Posterior cingulate gyrus (tissue), 11 donors: ENCODE measurements around the gene PCGF2.

ENCODE experiments used
- DNase-seq, 10 donors: peaks; one replicate each; pipeline versions ENCODE4 v3.0.0 to v3.0.0-alpha.2; 2020 to 2021; ENCODE audit warnings: mixed read lengths in 3 of 10
- intact Hi-C: fragments of 100-400 bp; cut with DNase I; formaldehyde crosslinking; loops from one replicate; pipeline ENCODE4 v1.15.1; 2023

Gene PCGF2

DNA sequence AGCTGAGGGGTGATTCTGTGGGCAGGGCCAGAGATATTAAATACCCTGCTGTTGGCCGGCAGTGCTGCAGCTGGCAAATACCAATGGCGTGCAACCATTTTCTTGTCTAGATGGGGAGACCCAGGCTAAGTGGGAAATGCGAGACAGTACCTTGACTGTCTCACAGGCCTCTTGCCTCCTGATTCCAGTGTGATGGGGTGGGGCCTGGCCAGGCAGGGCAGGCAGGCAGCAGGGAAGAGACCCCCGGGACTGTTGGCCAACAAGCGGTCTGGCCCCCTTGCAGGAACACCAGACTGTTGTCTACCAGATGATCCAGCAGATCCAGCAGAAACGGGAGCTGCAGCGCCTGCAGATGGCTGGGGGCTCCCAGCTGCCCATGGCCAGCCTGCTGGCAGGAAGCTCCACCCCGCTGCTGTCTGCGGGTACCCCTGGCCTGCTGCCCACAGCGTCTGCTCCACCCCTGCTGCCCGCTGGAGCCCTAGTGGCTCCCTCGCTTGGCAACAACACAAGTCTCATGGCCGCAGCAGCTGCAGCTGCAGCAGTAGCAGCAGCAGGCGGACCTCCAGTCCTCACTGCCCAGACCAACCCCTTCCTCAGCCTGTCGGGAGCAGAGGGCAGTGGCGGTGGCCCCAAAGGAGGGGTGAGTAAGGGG, 23.7 kb downstream of the PCGF2 start:
- intact Hi-C loops, result no loop called here

DNA sequence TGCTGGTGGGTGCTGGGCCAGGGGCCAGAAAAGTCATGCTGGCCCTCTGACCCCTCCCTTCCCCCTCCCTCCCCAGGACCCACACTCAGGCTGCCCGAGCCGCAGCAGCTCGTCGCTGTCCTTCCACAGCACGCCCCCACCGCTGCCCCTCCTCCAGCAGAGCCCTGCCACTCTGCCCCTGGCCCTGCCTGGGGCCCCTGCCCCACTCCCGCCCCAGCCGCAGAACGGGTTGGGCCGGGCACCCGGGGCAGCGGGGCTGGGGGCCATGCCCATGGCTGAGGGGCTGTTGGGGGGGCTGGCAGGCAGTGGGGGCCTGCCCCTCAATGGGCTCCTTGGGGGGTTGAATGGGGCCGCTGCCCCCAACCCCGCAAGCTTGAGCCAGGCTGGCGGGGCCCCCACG, 26.3 kb downstream of the PCGF2 start:
- DNase-seq, result no peak
- intact Hi-C loops, result no loop called here

More for the DNA sequence above, 23.7 kb downstream of the PCGF2 start:
- DNase-seq, result peak; percentile 80 to 99 (median 88)

DNA sequence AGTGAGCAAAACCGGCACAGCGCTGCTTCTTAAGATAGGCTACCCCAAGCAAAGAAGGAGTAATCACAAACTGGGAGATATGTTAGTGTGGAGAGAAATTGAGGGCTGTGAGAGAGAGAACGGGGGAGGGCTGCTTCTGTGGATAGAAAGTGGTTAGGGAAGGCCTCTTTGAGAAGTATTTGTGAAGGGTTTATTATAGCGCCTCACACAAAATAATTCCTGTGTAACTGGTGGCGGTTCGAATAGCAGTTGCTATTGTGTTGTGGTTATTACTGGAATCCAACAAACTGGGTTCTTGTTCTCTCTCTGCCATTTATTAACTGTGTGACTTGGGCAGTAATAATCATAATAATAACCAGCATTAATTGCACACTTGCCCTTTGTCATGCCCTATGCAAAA, 27.2 kb downstream of the PCGF2 start:
- intact Hi-C loops, result no loop called here
- no peak for DNase-seq

DNA sequence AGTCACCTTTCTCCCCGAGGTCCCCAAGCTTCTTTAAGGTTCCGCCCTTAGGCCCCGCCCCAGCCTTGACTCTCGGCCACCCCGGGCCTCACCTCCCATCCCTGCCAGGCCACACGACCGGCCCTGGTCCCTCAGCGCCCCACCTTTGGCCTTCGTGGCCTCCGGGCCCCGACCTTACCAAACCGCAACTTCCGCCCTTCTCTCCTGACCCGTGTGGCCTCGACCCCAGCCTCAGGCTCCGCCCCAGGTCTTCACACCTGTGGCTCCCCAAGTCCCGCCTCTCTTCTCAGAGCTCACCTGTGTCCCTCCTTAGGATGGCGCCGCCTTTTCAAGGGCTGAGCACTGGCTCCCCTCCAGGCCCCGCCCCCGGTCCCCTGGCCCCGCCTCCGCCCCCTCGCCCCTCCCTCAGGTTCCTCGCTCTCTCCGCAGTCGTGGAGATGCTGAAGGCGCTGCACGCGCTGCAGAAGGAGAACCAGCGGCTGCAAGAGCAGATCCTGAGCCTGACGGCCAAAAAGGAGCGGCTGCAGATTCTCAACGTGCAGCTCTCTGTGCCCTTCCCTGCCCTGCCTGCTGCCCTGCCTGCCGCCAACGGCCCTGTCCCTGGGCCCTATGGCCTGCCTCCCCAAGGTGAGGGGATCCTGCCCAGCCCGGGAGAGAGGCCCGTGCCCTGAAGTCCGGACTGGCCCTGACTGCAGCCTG, 28.0 kb downstream of the PCGF2 start:
- intact Hi-C loops, result no loop called here

DNA sequence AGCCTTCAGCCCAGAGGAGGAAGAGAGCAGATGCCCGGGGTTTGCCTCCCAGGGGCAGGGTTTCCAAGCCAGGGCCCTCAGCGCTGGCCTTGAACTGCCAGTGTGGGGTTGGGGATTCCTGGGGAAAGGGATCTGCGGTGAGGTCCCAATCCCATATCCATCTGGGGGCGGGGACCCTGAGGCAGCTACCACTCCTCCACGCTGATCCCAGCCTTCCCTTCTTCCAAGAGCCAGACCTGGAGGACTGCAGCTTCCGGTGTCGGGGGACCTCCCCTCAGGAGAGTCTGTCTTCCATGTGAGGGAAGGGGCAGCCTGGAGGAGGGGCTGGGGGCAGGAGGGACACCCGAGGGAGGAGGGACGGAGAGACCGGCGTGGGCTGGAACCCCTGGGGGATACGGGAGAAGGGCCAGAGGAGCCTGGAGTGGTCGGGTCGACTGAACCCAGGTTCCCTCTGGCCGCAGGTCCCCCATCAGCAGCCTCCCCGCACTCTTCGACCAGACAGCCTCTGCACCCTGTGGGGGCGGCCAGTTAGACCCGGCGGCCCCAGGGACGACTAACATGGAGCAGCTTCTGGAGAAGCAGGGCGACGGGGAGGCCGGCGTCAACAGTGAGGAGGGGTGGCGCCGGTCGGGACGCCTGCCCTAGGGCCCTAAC, 28.7 kb downstream of the PCGF2 start:
- intact Hi-C loops, result no loop called here
- no peak for DNase-seq

More for the DNA sequence above, 28.0 kb downstream of the PCGF2 start:
- DNase-seq, result no peak

DNA sequence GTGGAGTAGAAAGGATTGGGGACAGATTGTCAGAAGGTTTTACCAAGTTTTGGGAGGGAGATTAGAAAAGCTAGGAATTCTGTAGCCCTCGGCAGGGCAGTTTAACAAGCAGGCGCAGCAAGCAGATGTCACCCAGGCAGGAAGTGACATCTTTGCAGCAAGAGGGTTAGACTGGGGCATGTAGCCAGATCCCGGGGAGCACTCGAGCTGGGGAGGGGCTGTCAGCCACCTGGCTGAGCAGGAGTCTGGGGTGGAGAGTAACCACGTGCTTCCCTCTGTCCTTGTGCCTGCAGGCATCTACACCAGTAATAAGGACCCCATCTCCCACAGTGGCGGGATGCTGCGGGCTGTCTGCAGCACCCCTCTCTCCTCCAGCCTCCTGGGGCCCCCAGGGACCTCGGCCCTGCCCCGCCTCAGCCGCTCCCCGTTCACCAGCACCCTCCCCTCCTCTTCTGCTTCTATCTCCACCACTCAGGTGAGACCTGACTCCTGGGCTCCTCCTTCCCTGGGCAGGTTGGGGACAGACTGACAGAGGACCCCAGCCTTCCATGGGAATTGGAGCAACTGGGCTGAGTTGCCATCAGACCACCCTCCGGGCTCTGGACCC, 30.9 kb downstream of the PCGF2 start:
- intact Hi-C loops, result no loop called here
- DNase-seq, result no peak

DNA sequence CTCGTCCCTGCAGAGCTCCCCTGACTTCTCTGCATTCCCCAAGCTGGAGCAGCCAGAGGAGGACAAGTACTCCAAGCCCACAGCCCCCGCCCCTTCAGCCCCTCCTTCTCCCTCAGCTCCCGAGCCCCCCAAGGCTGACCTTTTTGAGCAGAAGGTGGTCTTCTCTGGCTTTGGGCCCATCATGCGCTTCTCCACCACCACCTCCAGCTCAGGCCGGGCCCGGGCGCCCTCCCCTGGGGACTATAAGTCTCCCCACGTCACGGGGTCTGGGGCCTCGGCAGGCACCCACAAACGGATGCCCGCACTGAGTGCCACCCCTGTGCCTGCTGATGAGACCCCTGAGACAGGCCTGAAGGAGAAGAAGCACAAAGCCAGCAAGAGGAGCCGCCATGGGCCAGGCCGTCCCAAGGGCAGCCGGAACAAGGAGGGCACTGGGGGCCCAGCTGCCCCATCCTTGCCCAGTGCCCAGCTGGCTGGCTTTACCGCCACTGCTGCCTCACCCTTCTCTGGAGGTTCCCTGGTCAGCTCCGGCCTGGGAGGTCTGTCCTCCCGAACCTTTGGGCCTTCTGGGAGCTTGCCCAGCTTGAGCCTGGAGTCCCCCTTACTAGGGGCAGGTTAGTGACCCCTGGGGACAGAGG, 31.6 kb downstream of the PCGF2 start:
- intact Hi-C loops, result no loop called here
- DNase-seq, result peak in 1 of 10 donors; percentile 69

DNA sequence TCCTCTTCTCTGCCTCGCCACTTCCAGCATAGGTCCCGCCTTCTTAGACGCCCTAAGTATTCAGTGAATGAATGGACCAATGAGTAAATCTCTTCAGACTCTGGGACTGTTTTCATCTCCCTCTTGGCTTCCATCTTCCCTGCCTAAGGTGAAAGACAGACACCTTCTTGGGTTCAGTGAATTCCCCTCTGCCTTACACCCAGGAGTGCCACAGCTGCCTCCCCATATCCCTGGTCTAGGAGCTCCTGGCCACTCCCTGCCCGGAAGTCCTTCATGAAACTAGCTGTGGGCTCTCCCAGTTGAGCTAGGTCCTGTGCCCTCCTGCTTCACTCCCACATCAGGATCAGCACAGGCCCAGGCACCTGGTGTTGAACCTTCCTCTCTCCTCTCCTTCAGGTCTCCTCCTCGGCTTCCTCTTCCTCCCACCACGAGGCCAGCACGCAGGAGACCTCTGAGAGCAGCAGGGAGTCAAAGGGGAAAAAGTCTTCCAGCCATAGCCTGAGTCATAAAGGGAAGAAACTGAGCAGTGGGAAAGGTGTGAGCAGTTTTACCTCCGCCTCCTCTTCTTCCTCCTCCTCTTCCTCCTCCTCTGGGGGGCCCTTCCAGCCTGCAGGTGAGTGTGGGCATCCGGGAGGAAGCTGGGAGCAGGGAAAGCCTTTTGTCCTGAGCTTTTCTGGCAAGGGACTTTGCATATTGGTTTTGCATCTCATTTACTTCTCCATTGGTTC, 32.8 kb downstream of the PCGF2 start:
- intact Hi-C loops, result no loop called here

DNA sequence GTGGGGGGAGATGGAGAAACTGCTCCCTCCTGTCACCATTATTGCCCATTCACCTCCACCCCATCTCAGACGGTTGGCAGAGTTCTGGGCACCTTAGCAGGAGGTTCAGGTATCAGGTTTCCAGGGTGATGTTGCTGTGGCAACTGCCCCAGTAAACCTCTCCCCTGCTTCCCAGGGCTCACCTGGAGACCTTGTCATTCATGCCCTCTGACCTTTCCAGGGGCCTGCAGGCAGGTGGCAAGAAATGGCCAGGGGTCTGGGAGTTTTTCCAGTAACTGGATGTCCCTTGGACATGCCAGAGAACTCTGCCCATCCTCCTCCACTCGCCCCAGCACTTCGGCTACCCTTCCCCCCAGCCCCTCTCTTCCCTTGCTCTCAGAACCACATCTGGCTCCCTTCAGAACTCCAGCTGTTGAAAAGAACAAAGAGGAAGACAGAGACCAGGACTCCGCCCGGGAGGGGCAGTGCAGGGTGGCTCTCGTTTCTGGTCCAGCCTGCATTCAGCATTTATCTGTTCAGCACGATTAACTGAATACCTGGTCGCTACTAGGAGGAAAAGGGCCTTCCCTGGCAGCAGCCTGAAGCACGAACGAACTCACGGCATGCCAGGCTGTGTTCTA, 34.6 kb downstream of the PCGF2 start:
- intact Hi-C loops, result no loop called here
- DNase-seq, result peak in 1 of 10 donors; percentile 61

More for the DNA sequence above, 32.8 kb downstream of the PCGF2 start:
- DNase-seq, result no peak

DNA sequence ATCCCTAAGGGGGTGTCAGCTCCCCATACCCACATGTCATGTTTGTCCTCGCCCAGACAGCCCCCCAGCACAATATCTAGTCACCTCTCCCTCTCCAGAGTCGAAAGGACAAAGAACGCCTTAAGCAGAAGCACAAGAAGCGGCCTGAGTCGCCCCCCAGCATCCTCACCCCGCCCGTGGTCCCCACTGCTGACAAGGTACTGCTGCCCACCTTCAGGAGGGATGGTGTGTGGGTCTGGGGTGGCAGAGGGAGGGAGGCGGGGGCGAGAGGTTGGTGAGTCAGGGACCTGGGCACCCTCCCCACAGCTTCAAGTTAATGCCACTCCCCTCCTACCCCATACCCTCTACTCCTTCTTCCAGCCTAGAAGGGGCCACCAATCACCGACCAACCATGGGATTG, 35.5 kb downstream of the PCGF2 start:
- DNase-seq, result no peak
- intact Hi-C loops, result no loop called here

DNA sequence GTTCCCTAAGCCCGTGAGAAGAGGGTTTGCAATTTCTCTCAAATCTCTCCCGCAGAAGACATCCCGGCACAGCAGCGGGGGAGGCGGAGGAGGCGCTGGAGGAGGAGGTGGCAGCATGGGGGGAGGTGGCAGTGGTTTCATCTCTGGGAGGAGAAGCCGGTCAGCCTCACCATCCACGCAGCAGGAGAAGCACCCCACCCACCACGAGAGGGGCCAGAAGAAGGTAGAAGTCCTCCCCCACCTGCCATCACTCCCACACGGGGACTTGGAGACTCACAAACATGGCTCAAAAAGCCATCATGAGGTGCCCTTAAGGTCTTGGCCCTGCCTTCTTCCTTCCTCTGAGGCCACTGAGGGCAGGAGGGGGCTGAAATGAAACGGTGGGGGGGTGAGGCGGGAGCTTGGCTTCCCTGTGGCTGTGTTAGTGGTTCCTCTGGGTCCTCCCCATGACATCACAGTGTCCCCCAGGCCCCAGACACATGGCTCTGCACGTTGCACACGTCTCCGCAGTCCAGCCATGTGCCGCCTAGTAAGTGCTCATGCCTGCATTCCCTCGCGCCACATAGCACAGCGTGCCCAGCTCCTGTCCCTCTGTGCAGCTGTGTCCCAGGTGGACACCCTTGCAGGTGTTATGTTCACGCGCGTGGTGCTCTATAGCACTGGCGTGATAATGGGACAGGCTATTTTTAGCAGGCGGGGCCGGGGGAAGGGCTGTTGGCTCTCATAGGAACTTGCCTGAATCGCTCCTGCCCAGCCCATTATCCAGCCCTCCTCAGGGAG, 36.2 kb downstream of the PCGF2 start:
- no peak for DNase-seq
- intact Hi-C loops, result no loop called here

DNA sequence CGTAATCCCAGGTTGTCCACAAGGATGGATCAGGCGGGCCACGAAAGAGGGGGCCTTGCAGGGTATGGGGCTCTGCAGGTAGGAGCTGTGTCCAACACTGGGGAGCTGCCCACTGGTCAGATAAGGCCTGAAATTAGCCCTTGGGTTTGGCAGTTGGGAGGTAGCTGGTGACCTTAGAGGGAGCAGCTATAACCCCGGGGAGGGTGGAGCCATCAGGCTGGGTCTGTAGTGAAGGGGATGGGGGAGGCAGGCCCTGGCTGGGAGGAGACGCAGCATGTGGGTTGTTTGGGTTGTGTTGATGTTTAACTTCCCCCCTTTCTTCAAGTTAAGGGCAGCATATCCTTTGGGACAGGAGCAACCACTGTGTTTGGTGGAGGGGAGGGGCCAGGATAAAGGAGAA, 37.2 kb downstream of the PCGF2 start:
- intact Hi-C loops, result no loop called here
- no peak for DNase-seq

DNA sequence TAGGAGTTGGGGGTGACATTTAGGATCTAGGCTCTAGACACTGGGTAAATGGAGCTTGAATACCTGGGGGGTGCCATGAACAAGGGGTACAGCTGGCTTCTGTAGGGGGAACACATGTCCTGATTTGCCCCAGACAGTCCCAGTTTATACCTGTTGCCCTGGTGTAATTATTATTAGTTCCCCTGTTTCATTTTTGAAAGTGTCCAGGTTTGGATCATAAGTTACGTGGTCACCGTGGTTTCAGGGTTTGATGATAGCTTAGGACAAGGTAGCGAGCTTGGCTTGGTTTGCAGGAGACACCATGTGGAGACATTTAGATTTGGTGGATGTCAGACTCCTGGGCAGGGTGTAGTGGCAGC, 37.6 kb downstream of the PCGF2 start:
- no peak for DNase-seq
- intact Hi-C loops, result no loop called here

DNA sequence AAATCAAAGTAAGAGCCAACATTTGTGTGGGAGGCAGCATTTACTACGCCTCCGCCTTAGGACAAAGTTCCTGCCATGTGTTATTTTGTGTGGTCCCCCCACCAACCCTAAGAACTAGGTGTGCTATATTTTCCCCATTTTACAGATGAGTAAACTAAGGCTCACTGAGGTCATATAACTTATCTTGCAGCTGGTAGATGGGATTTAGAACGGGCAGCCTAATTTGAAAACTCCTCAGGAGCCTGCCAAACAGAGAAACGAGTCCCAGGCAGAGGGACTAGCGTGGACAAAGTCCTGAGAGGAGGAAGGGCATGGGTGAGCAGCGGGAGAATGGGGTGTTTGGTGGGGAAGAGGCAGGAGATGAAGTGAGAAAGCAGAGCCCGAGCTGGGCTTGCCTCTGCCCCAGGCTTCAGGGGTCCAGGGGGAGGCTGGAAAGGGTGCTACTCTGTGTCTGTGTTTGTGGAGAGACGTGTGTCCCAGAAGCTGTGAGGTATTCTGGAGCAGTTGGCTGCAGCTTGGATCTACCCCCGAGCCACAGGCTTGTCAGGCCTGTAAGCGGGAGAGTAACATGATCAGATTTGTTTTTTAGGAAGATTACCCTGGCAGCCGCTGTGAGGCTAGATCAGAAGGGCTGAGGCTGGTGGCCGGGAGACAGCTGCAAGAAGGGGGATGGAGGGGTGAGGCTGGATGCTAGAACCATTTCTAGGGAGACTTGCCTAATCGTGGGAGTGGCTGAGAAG, 38.1 kb downstream of the PCGF2 start:
- DNase-seq, result no peak
- intact Hi-C loops, result no loop called here

DNA sequence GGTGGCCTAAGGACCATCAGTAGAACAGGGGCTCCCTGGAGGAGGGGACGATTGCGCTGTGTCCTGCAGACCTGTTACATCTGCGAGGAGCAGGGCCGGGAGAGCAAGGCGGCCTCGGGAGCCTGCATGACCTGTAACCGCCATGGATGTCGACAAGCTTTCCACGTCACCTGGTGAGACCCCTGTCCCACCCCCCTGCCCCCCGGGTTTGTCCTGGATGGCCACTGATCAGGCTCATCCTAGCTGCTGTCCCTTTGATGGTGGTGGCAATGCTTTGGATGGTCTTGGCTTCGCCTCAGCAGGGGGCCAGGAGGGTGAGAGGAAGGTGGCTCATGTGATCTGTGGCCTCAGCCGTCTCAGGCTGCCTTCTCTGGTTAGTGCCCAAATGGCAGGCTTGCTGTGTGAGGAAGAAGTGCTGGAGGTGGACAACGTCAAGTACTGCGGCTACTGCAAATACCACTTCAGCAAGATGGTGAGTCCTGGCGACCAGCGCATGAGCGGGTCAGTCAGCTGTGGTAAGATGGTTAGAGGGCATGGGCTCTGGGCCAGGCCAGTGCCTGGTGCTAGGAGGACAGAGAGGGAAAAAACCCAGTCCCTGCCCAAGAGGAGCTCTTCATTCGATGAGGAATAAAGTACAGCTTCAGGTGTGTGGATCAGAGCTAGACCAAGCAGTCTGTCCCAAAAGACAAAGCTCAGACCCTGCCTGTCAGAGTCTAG, 38.9 kb downstream of the PCGF2 start:
- DNase-seq, result no peak
- intact Hi-C loops, result no loop called here

DNA sequence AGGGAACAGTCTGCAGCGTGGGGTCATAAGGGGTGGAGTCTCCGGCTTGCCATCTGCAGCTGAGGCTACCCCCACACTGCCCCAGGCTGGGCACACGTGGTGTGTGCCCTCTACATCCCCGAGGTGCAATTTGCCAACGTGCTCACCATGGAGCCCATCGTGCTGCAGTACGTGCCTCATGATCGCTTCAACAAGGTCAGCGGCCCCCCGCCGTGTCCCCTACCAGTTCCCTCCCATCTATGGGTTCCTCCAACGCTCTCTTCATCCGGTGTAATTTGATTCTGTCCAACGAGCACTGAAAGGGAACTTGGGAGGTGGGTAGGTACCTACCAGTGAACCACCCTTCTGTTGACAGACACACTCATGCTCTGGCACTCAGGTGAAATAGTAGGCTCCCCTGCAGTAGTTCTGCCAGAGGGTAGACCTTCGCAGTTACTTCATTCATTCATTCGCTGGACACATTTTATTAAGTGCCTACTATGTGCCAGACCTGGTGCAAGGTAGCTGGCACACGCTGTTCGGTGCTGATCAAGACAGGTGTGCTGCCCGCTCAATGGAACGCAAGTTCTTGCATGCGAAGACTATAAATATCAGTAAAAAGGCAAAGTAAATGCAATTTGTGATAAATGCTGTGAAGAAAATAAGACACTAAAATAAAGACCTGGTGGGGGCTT, 40.3 kb downstream of the PCGF2 start:
- DNase-seq, result no peak
- intact Hi-C loops, result no loop called here

DNA sequence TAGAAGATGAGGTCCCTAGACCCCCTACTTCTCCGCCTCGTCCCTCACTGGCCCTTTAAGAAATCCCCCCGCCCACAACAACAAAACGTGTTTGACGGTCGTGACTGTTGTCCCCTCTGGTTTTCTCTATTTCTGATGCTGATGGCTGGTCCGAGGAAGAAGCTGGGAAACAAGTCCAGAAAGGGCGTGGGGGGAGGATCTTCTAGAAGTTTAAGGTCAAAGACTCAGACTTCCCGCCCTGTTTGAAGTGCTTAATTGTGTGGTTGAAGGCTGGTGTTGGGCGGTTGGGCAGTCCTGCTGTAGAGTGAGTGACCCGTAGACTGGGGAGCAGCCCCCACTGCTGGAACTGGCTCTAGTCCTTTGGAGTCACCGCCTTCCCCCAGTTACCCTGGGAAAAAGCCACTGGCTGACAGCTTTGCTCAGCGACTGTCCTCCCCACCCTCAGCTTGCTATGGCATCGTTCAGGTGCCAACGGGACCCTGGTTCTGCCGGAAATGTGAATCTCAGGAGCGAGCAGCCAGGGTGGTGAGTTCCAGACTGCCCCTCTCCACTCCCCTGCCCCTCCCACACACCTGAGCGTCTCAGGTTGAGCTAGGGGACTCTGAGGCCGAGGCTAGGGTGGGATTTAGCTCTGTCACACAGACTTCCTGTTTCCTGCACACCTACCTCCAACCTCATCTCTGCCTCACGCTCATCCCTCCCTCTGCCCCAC, 41.5 kb downstream of the PCGF2 start:
- no peak for DNase-seq
- intact Hi-C loops, result no loop called here
